Measurements from ENCODE around the gene C12orf75. TPM values are rescaled to one million over a fixed set of nuclear protein-coding genes. Genes with fewer than 3 reads are reported as not detected.
"Not testable (repeated sequence)": the region's sequence is repeated elsewhere in the genome, so short reads cannot be mapped to it uniquely, and the experiment has no call there.

The C12orf75 gene
- total RNA-seq, 1 experiment from 2014 or later = 173 TPM

DNA sequence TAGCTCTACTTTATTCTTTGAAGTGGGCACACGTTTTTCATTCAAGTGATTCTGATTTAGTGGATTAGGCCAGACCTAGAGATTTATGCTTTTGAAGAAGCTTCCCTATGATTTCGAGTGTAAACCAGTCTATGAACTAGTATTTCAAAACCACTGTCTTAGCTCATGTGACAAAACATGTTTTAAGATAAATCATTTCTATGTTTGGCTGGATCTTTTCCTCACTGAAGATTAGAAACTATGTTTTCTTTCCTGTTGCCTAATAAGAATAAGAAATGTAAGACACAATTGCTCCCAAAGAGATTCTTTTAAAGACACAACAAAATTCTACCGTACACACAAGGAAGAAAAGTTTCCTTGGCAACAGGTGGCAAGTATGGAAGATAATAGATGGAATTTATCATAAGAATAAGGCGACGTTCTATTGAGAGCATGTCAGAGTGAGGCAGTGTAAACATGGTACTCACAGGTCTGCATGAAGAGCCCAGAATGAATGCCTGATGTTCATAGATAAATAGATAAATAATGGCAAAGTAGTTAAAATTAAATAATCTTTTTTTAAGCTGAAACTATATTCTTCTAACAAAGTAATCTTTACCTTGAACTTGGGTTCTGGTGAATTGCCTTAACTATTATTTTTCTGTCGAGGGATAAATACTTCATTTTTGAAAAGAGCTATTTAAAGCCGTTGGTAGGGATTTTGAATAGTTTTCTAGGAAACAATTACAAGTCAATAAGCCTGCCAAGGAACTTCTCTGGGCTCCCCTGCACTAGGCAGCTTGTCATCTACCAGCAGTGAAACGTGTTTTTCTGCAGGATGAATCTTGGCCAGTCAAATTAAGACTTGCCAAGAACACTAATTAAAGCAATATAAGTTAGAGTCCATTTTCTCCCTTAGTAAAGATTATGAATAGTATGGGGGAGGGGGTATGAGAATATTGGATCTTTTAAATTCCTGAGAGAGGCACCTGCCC lies 34.1 kb upstream of the C12orf75 start:
- Mint-ChIP-seq H3K4me1 (ENCODE audit: low read depth, unreplicated experiment) (peaks cover 7% of the 10 kb centered on the region), H3K36me3 (ENCODE audit: insufficient read depth, unreplicated experiment) (peaks cover 7% of the 10 kb centered on the region), H3K27ac (ENCODE audit: unreplicated experiment) (no peak overlapping the region), H3K4me3 (ENCODE audit: unreplicated experiment) (no peak overlapping the region), H3K9me3 (ENCODE audit: unreplicated experiment) (peaks cover 44% of the 10 kb centered on the region), H3K27me3 (ENCODE audit: insufficient read depth, unreplicated experiment) (no peaks in the 10 kb centered on the region)
- H3K4me3 ChIP-seq (ENCODE audit: low read depth, low read length) = no peak overlapping the region
- peaks cover 16% of the 10 kb centered on the region for H3K9me3 ChIP-seq
- no peak for DNase-seq
- H3K36me3 ChIP-seq (ENCODE audit: control insufficient read depth, insufficient read depth, low read length) = no peaks in the 10 kb centered on the region
- intact Hi-C loops (cut with micrococcal nuclease; ENCODE audit: unreplicated experiment) = no loop called here
- peaks cover 11% of the 10 kb centered on the region for H3K4me1 ChIP-seq
- ChIA-PET POLR2A (no interaction called here), CTCF (no interaction called here)
- BruUV-seq (replicated peaks) = no TSS peak
- H3K27me3 ChIP-seq (replicated peaks; ENCODE audit: control insufficient read depth, insufficient read depth, low read length) = no peaks in the 10 kb centered on the region
- TF ChIP-seq, protein P1, sequence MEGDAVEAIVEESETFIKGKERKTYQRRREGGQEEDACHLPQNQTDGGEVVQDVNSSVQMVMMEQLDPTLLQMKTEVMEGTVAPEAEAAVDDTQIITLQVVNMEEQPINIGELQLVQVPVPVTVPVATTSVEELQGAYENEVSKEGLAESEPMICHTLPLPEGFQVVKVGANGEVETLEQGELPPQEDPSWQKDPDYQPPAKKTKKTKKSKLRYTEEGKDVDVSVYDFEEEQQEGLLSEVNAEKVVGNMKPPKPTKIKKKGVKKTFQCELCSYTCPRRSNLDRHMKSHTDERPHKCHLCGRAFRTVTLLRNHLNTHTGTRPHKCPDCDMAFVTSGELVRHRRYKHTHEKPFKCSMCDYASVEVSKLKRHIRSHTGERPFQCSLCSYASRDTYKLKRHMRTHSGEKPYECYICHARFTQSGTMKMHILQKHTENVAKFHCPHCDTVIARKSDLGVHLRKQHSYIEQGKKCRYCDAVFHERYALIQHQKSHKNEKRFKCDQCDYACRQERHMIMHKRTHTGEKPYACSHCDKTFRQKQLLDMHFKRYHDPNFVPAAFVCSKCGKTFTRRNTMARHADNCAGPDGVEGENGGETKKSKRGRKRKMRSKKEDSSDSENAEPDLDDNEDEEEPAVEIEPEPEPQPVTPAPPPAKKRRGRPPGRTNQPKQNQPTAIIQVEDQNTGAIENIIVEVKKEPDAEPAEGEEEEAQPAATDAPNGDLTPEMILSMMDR (IDR thresholded peaks at IDR 0.05; ENCODE audit: insufficient read depth in 1 of 2, low read depth in 1 of 2, low read length in 1 of 2, severe bottlenecking in 1 of 2, unreplicated experiment in 1 of 2) = no peak

- no peaks in the 10 kb centered on the region for H3K27me3 Mint-ChIP-seq (ENCODE audit: insufficient read depth, unreplicated experiment)
- H3K4me1 ChIP-seq = no peaks in the 10 kb centered on the region
- no peak overlapping the region for H3K27ac Mint-ChIP-seq (ENCODE audit: unreplicated experiment)
- peaks cover 61% of the 10 kb centered on the region for H3K9me3 Mint-ChIP-seq (ENCODE audit: unreplicated experiment)
- peaks cover 7% of the 10 kb centered on the region for H3K36me3 Mint-ChIP-seq (ENCODE audit: insufficient read depth, unreplicated experiment)
- H3K4me3 Mint-ChIP-seq (ENCODE audit: unreplicated experiment) = no peak overlapping the region
- intact Hi-C loops (cut with micrococcal nuclease; ENCODE audit: unreplicated experiment) = no loop called here
- H3K9me3 ChIP-seq = peaks cover 16% of the 10 kb centered on the region
- no peak for DNase-seq
- TF ChIP-seq, protein P1 (IDR thresholded peaks at IDR 0.05; ENCODE audit: insufficient read depth in 1 of 2, low read depth in 1 of 2, low read length in 1 of 2, severe bottlenecking in 1 of 2, unreplicated experiment in 1 of 2) = no peak
- no peaks in the 10 kb centered on the region for H3K36me3 ChIP-seq (ENCODE audit: control insufficient read depth, insufficient read depth, low read length)
- ChIA-PET CTCF (no interaction called here), POLR2A (no interaction called here)
- H3K4me3 ChIP-seq (ENCODE audit: low read depth, low read length) = no peak overlapping the region
- H3K4me1 Mint-ChIP-seq (ENCODE audit: low read depth, unreplicated experiment) = no peaks in the 10 kb centered on the region
- BruUV-seq (replicated peaks) = no TSS peak
- no peaks in the 10 kb centered on the region for H3K27me3 ChIP-seq (replicated peaks; ENCODE audit: control insufficient read depth, insufficient read depth, low read length)
Observed at GRCh38 chr12:105300883-105301282, 29.6 kb upstream of the C12orf75 start.

DNA sequence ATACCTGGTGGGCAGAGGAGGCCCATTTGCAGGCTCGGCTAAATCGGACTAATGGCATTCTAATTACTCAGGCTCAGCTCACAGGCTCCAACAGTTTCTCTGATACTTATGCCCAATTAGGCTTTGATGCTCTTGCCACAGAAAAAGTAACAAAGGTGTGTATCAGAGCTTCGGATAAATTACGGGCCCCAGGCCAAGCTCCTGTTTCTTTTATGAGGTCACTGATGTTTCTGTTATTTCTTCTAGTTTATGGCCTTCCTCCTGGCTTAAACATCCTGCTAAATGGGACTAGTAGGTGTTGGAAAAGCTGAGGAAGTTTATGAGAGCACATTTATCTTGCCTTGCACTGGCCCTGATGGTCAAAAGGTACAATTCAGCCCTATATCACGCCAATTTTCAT lies 28.8 kb upstream of the C12orf75 start:
- Mint-ChIP-seq H3K36me3 (ENCODE audit: insufficient read depth, unreplicated experiment) (peaks cover 7% of the 10 kb centered on the region), H3K4me3 (ENCODE audit: unreplicated experiment) (no peak overlapping the region), H3K27me3 (ENCODE audit: insufficient read depth, unreplicated experiment) (no peaks in the 10 kb centered on the region), H3K9me3 (ENCODE audit: unreplicated experiment) (peaks cover 56% of the 10 kb centered on the region), H3K4me1 (ENCODE audit: low read depth, unreplicated experiment) (no peaks in the 10 kb centered on the region), H3K27ac (ENCODE audit: unreplicated experiment) (no peak overlapping the region)
- H3K36me3 ChIP-seq (ENCODE audit: control insufficient read depth, insufficient read depth, low read length) = no peaks in the 10 kb centered on the region
- CTCF ChIA-PET = no interaction called here
- no peaks in the 10 kb centered on the region for H3K27me3 ChIP-seq (replicated peaks; ENCODE audit: control insufficient read depth, insufficient read depth, low read length)
- intact Hi-C loops (cut with micrococcal nuclease; ENCODE audit: unreplicated experiment) = no loop called here
- H3K9me3 ChIP-seq = peaks cover 16% of the 10 kb centered on the region
- DNase-seq = no peak
- TF ChIP-seq, protein P1 (IDR thresholded peaks at IDR 0.05; ENCODE audit: insufficient read depth in 1 of 2, low read depth in 1 of 2, low read length in 1 of 2, severe bottlenecking in 1 of 2, unreplicated experiment in 1 of 2) = no peak
- POLR2A ChIA-PET = no interaction called here
- no peaks in the 10 kb centered on the region for H3K4me1 ChIP-seq
- BruUV-seq (replicated peaks) = no TSS peak
- H3K4me3 ChIP-seq (ENCODE audit: low read depth, low read length) = no peak overlapping the region

DNA sequence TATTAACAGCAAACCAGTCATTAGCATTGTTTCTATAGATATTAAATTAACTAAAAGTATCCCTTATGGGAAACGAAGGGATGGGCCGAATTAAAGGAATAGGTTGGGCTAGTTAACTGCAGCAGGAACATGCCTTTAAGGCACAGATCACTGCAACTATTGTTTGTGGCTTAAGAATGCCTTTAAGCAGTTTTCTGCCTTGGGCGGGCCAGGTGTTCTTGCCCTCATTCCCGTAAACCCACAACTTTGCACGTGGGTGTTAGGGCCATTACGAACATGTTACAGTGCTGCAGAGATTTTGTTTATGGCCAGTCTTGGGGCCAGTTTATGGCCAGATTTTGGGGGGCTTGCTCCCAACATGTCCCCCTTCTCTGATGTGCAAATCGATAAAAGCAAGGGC lies 27.5 kb upstream of the C12orf75 start:
- CTCF ChIA-PET; H3K27me3 Mint-ChIP-seq (ENCODE audit: insufficient read depth, unreplicated experiment); H3K4me3 ChIP-seq (ENCODE audit: low read depth, low read length); H3K36me3 Mint-ChIP-seq (ENCODE audit: insufficient read depth, unreplicated experiment); DNase-seq; H3K36me3 ChIP-seq (ENCODE audit: control insufficient read depth, insufficient read depth, low read length); H3K4me3 Mint-ChIP-seq (ENCODE audit: unreplicated experiment); BruUV-seq (replicated peaks); H3K4me1 Mint-ChIP-seq (ENCODE audit: low read depth, unreplicated experiment); H3K4me1 ChIP-seq; POLR2A ChIA-PET; H3K27me3 ChIP-seq (replicated peaks; ENCODE audit: control insufficient read depth, insufficient read depth, low read length); intact Hi-C loops (cut with micrococcal nuclease; ENCODE audit: unreplicated experiment); H3K27ac Mint-ChIP-seq (ENCODE audit: unreplicated experiment): not testable (repeated sequence)
- peaks cover 15% of the 10 kb centered on the region for H3K9me3 ChIP-seq
- peaks cover 52% of the 10 kb centered on the region for H3K9me3 Mint-ChIP-seq (ENCODE audit: unreplicated experiment)

DNA sequence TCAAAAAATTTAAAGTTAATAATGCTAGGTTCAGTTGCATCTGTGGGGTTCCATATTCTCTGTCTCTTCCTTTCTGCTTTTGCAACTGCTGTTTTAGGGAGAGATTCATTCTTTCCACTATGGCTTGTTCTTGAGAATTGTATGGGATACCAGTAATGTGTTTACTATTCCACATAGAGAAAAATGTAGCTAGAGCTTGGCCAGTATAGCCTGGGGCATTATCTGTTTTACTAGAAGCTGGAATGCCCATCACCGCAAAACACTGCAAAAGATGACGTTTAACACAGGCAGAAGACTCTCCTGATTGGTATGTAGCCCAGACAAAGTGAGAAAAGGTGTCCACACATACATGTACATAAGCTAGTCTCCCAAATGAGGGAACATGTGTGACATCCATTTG lies 25.9 kb upstream of the C12orf75 start:
- H3K36me3 Mint-ChIP-seq (ENCODE audit: insufficient read depth, unreplicated experiment); H3K4me3 ChIP-seq (ENCODE audit: low read depth, low read length); BruUV-seq (replicated peaks); H3K27me3 Mint-ChIP-seq (ENCODE audit: insufficient read depth, unreplicated experiment); DNase-seq; POLR2A ChIA-PET; H3K4me1 ChIP-seq; H3K36me3 ChIP-seq (ENCODE audit: control insufficient read depth, insufficient read depth, low read length); intact Hi-C loops (cut with micrococcal nuclease; ENCODE audit: unreplicated experiment); H3K9me3 ChIP-seq; CTCF ChIA-PET; H3K27ac Mint-ChIP-seq (ENCODE audit: unreplicated experiment); H3K27me3 ChIP-seq (replicated peaks; ENCODE audit: control insufficient read depth, insufficient read depth, low read length); H3K4me1 Mint-ChIP-seq (ENCODE audit: low read depth, unreplicated experiment); H3K4me3 Mint-ChIP-seq (ENCODE audit: unreplicated experiment): not testable (repeated sequence)
- peaks cover 51% of the 10 kb centered on the region for H3K9me3 Mint-ChIP-seq (ENCODE audit: unreplicated experiment)
